IMR-90 (cell line): ENCODE data around the gene DIABLO. TPM values are rescaled to one million over a fixed set of nuclear protein-coding genes. Genes with fewer than 3 reads are reported as not detected.

Experiments
- ATAC-seq: fragments of 200-7000 bp; cut with Tn5 transposase; 2 replicates; pipeline ENCODE4 v1.9.1; 2020; ENCODE audit warnings: low read depth, mild to moderate bottlenecking, moderate library complexity
- BruUV-seq: library from RNA; stranded (reverse); fragments of 400-500 nt; replicated peaks from 2 replicates; lab custom pipeline; 2021; lab: Mats Ljungman, UMichigan
- CTCF ChIA-PET: fragments of 300-600 bp; formaldehyde crosslinking; extraction: SDS; loops from one replicate; lab custom pipeline; 2021; ENCODE audit warnings: antibody characterized with exemption; lab: Yijun Ruan, JAX
- POLR2A ChIA-PET: fragments of 300-600 bp; sonication (Branson Sonifier 250); formaldehyde crosslinking; loops from one replicate; lab custom pipeline; 2022; ENCODE audit warnings: antibody characterized with exemption; ENCODE audit not compliant: unreplicated experiment; lab: Charles Lee
- DNase-seq: peaks from one replicate; pipeline ENCODE4 v3.0.0; 2013
- H2AFZ ChIP-seq: replicated peaks from 2 replicates; pipeline ENCODE3; 2013; ENCODE audit warnings: low read length, mild to moderate bottlenecking; ENCODE audit not compliant: poor library complexity
- H2AK5ac ChIP-seq: 2 replicates; pipeline ENCODE4 v1.6.1; 2013; ENCODE audit warnings: low read depth, low read length, inconsistent platforms
- H2AK9ac ChIP-seq: replicated peaks from 2 replicates; pipeline ENCODE3; 2013; ENCODE audit warnings: mild to moderate bottlenecking, low read depth, low read length, moderate library complexity; ENCODE audit not compliant: poor library complexity
- H2BK120ac ChIP-seq: 2 replicates; pipeline ENCODE4 v1.6.1; 2013; ENCODE audit warnings: low read depth, low read length, inconsistent platforms
- H2BK15ac ChIP-seq: 3 replicates; pipeline ENCODE4 v1.6.1; 2013; ENCODE audit warnings: low read depth, low read length, inconsistent platforms
- H2BK20ac ChIP-seq: 2 replicates; pipeline ENCODE4 v1.6.1; 2013; ENCODE audit warnings: low read depth, mild to moderate bottlenecking, inconsistent platforms, low read length, moderate library complexity
- H2BK5ac ChIP-seq: 2 replicates; pipeline ENCODE4 v1.6.1; 2013; ENCODE audit warnings: mild to moderate bottlenecking, low read depth, low read length, inconsistent platforms; ENCODE audit not compliant: poor library complexity, severe bottlenecking
- H3K14ac ChIP-seq: replicated peaks from 2 replicates; pipeline ENCODE4 v1.6.1; 2013; ENCODE audit warnings: low read depth, low read length, inconsistent platforms
- H3K18ac ChIP-seq: 2 replicates; pipeline ENCODE4 v1.6.1; 2013; ENCODE audit warnings: low read depth, low read length, control low read depth
- H3K23ac ChIP-seq: 2 replicates; pipeline ENCODE4 v1.6.1; 2013; ENCODE audit warnings: low read depth, low read length, inconsistent platforms
- H3K27ac ChIP-seq: 2 replicates; pipeline ENCODE4 v1.5.1; 2013; ENCODE audit warnings: mild to moderate bottlenecking, control low read depth, low read length; ENCODE audit not compliant: insufficient read depth
- H3K27me3 ChIP-seq: 2 replicates; pipeline ENCODE4 v1.6.1; 2013; ENCODE audit warnings: low read length; ENCODE audit not compliant: control insufficient read depth, insufficient read depth
- H3K36me3 ChIP-seq: 2 replicates; pipeline ENCODE4 v1.6.1; 2013; ENCODE audit warnings: low read length, mixed read lengths; ENCODE audit not compliant: control insufficient read depth, insufficient read depth
- H3K4ac ChIP-seq: 2 replicates; pipeline ENCODE4 v1.6.1; 2013; ENCODE audit warnings: low read depth, low read length, inconsistent platforms
- H3K4me1 ChIP-seq: 2 replicates; pipeline ENCODE4 v1.6.1; 2013; ENCODE audit warnings: low read length, mixed read lengths; ENCODE audit not compliant: control insufficient read depth, insufficient read depth
- H3K4me2 ChIP-seq: 2 replicates; pipeline ENCODE4 v1.6.1; 2013; ENCODE audit warnings: low read depth, mild to moderate bottlenecking, control low read depth, low read length, moderate library complexity
- H3K4me3 ChIP-seq: 2 replicates; pipeline ENCODE4 v1.5.1; 2013; ENCODE audit warnings: low read depth, mild to moderate bottlenecking, control low read depth, low read length, moderate library complexity; ENCODE audit not compliant: insufficient read depth
- H3K56ac ChIP-seq: 2 replicates; pipeline ENCODE4 v1.6.1; 2013; ENCODE audit warnings: low read length, inconsistent platforms; ENCODE audit not compliant: insufficient read depth; ENCODE audit errors: extremely low read depth
- H3K79me1 ChIP-seq, 2 experiments: 2 replicates each; pipeline ENCODE4 v1.6.1; 2013; ENCODE audit warnings: low read length in 2 of 2, inconsistent platforms in 1 of 2, low read depth in 1 of 2
- H3K9ac ChIP-seq: 2 replicates; pipeline ENCODE4 v1.6.1; 2013; ENCODE audit warnings: low read depth, low read length, control low read depth
- H3K9me1 ChIP-seq: 2 replicates; pipeline ENCODE4 v1.6.1; 2013; ENCODE audit warnings: low read length, inconsistent platforms; ENCODE audit not compliant: insufficient read depth
- H3K9me3 ChIP-seq: 2 replicates; pipeline ENCODE4 v1.6.1; 2013; ENCODE audit warnings: low read length; ENCODE audit not compliant: control insufficient read depth, insufficient read depth
- H4K20me1 ChIP-seq: 2 replicates; pipeline ENCODE4 v1.6.1; 2013; ENCODE audit warnings: low read length, inconsistent platforms; ENCODE audit not compliant: insufficient read depth
- H4K5ac ChIP-seq: 2 replicates; pipeline ENCODE4 v1.6.1; 2013; ENCODE audit warnings: mild to moderate bottlenecking, low read depth, low read length, control low read depth
- H4K8ac ChIP-seq, 2 experiments: 2 replicates each; pipeline ENCODE4 v1.6.1; 2013; ENCODE audit warnings: low read depth in 2 of 2, low read length in 2 of 2, control low read depth in 1 of 2, inconsistent platforms in 1 of 2
- H4K91ac ChIP-seq: 2 replicates; pipeline ENCODE4 v1.6.1; 2013; ENCODE audit warnings: low read depth, low read length, inconsistent platforms; ENCODE audit not compliant: insufficient read depth
- BHLHE40 ChIP-seq: fragments of 150-350 bp; IDR thresholded peaks from 2 replicates; pipeline ENCODE4 v1.6.1; 2016; ENCODE audit warnings: mild to moderate bottlenecking, low read depth, low read length
- CEBPB ChIP-seq: IDR thresholded peaks from 2 replicates; pipeline ENCODE4 v1.6.1; 2012; ENCODE audit warnings: low read depth, low read length, improper control_type of control experiment
- CHD1 ChIP-seq: IDR thresholded peaks from 2 replicates; pipeline ENCODE4 v1.6.1; 2012; ENCODE audit warnings: low read depth, low read length, improper control_type of control experiment
- ELK1 ChIP-seq: fragments of 150-350 bp; IDR thresholded peaks from 2 replicates; pipeline ENCODE4 v1.6.1; 2016; ENCODE audit warnings: low read depth, mild to moderate bottlenecking, low read length, moderate library complexity, borderline replicate concordance
- MAFK ChIP-seq: IDR thresholded peaks from 2 replicates; pipeline ENCODE4 v1.6.1; 2012; ENCODE audit warnings: low read depth, low read length, improper control_type of control experiment
- MXI1 ChIP-seq: IDR thresholded peaks from 2 replicates; pipeline ENCODE4 v1.6.1; 2012; ENCODE audit warnings: low read depth, mild to moderate bottlenecking, low read length, moderate library complexity, borderline replicate concordance
- NFE2L2 ChIP-seq: fragments of 150-350 bp; IDR thresholded peaks from 2 replicates; pipeline ENCODE4 v1.6.1; 2016; ENCODE audit warnings: low read depth, mild to moderate bottlenecking, low read length
- POLR2A ChIP-seq: IDR thresholded peaks from 2 replicates; pipeline ENCODE4 v1.6.1; 2012; ENCODE audit warnings: mild to moderate bottlenecking, low read depth, low read length
- RAD21 ChIP-seq: IDR thresholded peaks from 2 replicates; pipeline ENCODE4 v1.6.1; 2012; ENCODE audit warnings: low read length, improper control_type of control experiment
- RCOR1 ChIP-seq: IDR thresholded peaks from 2 replicates; pipeline ENCODE4 v1.6.1; 2012; ENCODE audit warnings: mild to moderate bottlenecking, low read length, improper control_type of control experiment; ENCODE audit not compliant: insufficient replicate concordance
- RFX5 ChIP-seq: IDR thresholded peaks from 2 replicates; pipeline ENCODE4 v1.8.0; 2012; ENCODE audit warnings: low read depth, mild to moderate bottlenecking, low read length, moderate library complexity
- SMC3 ChIP-seq: fragments of 150-350 bp; IDR thresholded peaks from 2 replicates; pipeline ENCODE4 v1.6.1; 2016; ENCODE audit warnings: low read depth, mild to moderate bottlenecking, antibody characterized with exemption, low read length, moderate library complexity
- USF2 ChIP-seq: fragments of 150-350 bp; IDR thresholded peaks from 2 replicates; pipeline ENCODE4 v1.6.1; 2017; ENCODE audit warnings: mild to moderate bottlenecking, antibody characterized with exemption, low read length, low read depth
- WGBS, 2 experiments: methylation state at CpG; one replicate each; pipeline versions ENCODE4 v1.1.5 to v1.1.7; 2013; ENCODE audit warnings: missing lambda C conversion rate in 2 of 2; ENCODE audit not compliant: insufficient read length in 1 of 2; ENCODE audit errors: extremely low coverage in 2 of 2; 5-methylcytosine and 5-hydroxymethylcytosine counted together
- dilution Hi-C: fragments of 300-500 bp; cut with HindIII; formaldehyde crosslinking; loops from one replicate; pipeline ENCODE4 v1.14.3; 2018; ENCODE audit warnings: low sequenced_read_pairs; ENCODE audit not compliant: unreplicated experiment
- in situ Hi-C: fragments of 300-500 bp; cut with MboI; formaldehyde crosslinking; loops from 3 replicates; pipeline ENCODE4 v1.14.3; 2019; ENCODE audit warnings: low sequenced_read_pairs, inconsistent platforms, mixed read lengths
- intact Hi-C: fragments of 100-400 bp; cut with micrococcal nuclease; formaldehyde crosslinking; loops from 2 replicates; pipeline ENCODE4 v1.10.0; 2022
- polyA plus RNA-seq, 3 experiments: library from polyadenylated mRNA; depleted of rRNA; stranded (reverse); fragments of >200 nt; gene quantifications; 2 replicates each; pipeline ENCODE4 v1.2.3, GENCODE V29; 2012; ENCODE audit warnings: low replicate concordance in 1 of 3
- total RNA-seq: library from RNA; depleted of rRNA; stranded (reverse); fragments of >200 nt; gene quantifications from 2 replicates; pipeline ENCODE4 v1.2.3, GENCODE V29; 2012
- TF ChIP-seq, protein P1 (sequence below): conservative IDR thresholded peaks from 2 replicates; pipeline ENCODE4 v1.5.1; 2012; ENCODE audit warnings: mild to moderate bottlenecking, low read depth, low read length, improper control_type of control experiment

DIABLO gene
- total and polyA plus RNA-seq, 2 of the 4 experiments (the other 2 are of a cell fraction), result 69.7 to 102 TPM

DNA sequence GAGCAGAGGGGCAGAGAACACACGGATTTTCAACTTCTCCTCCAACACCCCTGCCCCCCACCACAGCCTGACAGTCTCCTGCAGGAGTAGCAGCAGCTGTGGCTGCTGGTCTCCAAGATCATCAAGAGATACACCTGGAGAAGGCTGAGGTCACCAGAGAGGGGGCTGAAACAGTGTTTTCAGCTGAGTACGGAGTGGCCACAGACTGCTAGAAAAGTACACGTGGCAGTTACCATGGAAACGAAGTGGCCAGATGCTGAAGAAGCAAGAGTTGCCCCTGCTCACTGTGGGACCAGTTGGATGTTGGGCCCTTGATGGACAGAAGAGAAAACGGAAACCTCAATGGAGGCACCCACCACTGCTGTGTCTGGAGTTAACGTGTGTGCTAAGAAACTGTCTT lies 4.9 kb upstream of the DIABLO start:
- Histone ChIP-seq H3K9me1 (peaks cover 9% of the 10 kb centered on the region; the same call in 1 of the 2 replicates), H2AK9ac (no peak overlapping the region), H3K4me1 (peaks cover 5% of the 10 kb centered on the region; the same call in 1 of the 2 replicates), H3K56ac (no peak overlapping the region), H2AFZ (no peak overlapping the region), H2BK120ac (no peak overlapping the region), H4K5ac (no peak overlapping the region), H3K18ac (no peak overlapping the region), H3K4ac (no peak overlapping the region), H4K91ac (no peak overlapping the region), H3K14ac (no peak overlapping the region), H2BK15ac (no peak overlapping the region), H3K79me1 (no peaks in the 10 kb centered on the region), H4K20me1 (peaks cover 6% of the 10 kb centered on the region), H2AK5ac (no peak overlapping the region), H3K4me3 (no peak overlapping the region), H3K27ac (no peak overlapping the region), H3K23ac (no peak overlapping the region), H4K8ac (no peak overlapping the region), H3K4me2 (no peak overlapping the region), H2BK5ac (no peak overlapping the region), H3K36me3 (peaks cover 23% of the 10 kb centered on the region), H2BK20ac (no peak overlapping the region), H3K9me3 (no peaks in the 10 kb centered on the region), H3K9ac (no peak overlapping the region), H3K27me3 (no peaks in the 10 kb centered on the region)
- intact Hi-C loops (no loop called here), dilution Hi-C loops (no loop called here), in situ Hi-C loops (no loop called here)
- TF ChIP-seq, protein P1, sequence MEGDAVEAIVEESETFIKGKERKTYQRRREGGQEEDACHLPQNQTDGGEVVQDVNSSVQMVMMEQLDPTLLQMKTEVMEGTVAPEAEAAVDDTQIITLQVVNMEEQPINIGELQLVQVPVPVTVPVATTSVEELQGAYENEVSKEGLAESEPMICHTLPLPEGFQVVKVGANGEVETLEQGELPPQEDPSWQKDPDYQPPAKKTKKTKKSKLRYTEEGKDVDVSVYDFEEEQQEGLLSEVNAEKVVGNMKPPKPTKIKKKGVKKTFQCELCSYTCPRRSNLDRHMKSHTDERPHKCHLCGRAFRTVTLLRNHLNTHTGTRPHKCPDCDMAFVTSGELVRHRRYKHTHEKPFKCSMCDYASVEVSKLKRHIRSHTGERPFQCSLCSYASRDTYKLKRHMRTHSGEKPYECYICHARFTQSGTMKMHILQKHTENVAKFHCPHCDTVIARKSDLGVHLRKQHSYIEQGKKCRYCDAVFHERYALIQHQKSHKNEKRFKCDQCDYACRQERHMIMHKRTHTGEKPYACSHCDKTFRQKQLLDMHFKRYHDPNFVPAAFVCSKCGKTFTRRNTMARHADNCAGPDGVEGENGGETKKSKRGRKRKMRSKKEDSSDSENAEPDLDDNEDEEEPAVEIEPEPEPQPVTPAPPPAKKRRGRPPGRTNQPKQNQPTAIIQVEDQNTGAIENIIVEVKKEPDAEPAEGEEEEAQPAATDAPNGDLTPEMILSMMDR, result no peak
- TF ChIP-seq MAFK, result no peak
- TF ChIP-seq RAD21, result no peak
- no peak for TF ChIP-seq CEBPB
- TF ChIP-seq CHD1, result no peak
- no peak for TF ChIP-seq RCOR1
- no peak for TF ChIP-seq SMC3
- no peak for TF ChIP-seq ELK1
- no peak for TF ChIP-seq NFE2L2
- no peak for TF ChIP-seq USF2
- no peak for TF ChIP-seq MXI1
- no peak for TF ChIP-seq BHLHE40
- no peak for TF ChIP-seq POLR2A
- TF ChIP-seq RFX5, result no peak
- DNase-seq (no peak), ATAC-seq (no peak)
- ChIA-PET CTCF (no interaction called here), POLR2A (no interaction called here)
- 93% methylated on average over 3 of the region's 6 CpGs; no CpG with 5 or more reads in 1 of the 2 experiments for WGBS, 2 experiments
- no TSS peak for BruUV-seq
